ENCODE data around the gene OR1M1. TPM values are rescaled to one million over a fixed set of nuclear protein-coding genes. Genes with fewer than 3 reads are reported as not detected.

Gene OR1M1
- total RNA-seq, 2 donors from 2014 or later = not detected

- no peak within 1 kb of the TSS for H3K27ac ChIP-seq
- no peak for DNase-seq (ENCODE audit: low spot score)
- no peaks in the 10 kb centered on the region for H3K27me3 ChIP-seq (replicated peaks; ENCODE audit: insufficient read depth)
- no peaks in the 10 kb centered on the region for H3K9me3 ChIP-seq
- intact Hi-C loops (cut with DNase I) = no loop called here
- TF ChIP-seq POLR2A (IDR thresholded peaks at IDR 0.05) = no peak
- TF ChIP-seq CTCF (IDR thresholded peaks at IDR 0.05) = no peak
- no peak for TF ChIP-seq POLR2AphosphoS5 (IDR thresholded peaks at IDR 0.05)
- H3K36me3 ChIP-seq = no peaks in the 10 kb centered on the region
- no peaks in the 10 kb centered on the region for H3K4me1 ChIP-seq (replicated peaks)
- whole genome bisulfite sequencing = 84% methylated on average over 2 of the region's 2 CpGs
- no peak within 1 kb of the TSS for H3K4me3 ChIP-seq
Observed at GRCh38 chr19:9115307-9115813, 28.5 kb downstream of the OR1M1 start, which contains the start of gene OR7G1. OR7G1 (minus strand) TSS chr19:9115763; CDS start chr19:9115763, 0 bp downstream.

- no peaks in the 10 kb centered on the region for H3K36me3 ChIP-seq
- TF ChIP-seq POLR2AphosphoS5 (IDR thresholded peaks at IDR 0.05) (no peak), CTCF (IDR thresholded peaks at IDR 0.05) (no peak), POLR2A (IDR thresholded peaks at IDR 0.05) (no peak)
- no peak for DNase-seq (ENCODE audit: low spot score)
- intact Hi-C loops (cut with DNase I) = no loop called here
- WGBS = 54% methylated on average over 5 of the region's 5 CpGs
- H3K27ac ChIP-seq = no peak overlapping the region
- H3K27me3 ChIP-seq (replicated peaks; ENCODE audit: insufficient read depth) = no peaks in the 10 kb centered on the region
- no peak overlapping the region for H3K4me3 ChIP-seq
- H3K4me1 ChIP-seq (replicated peaks) = no peaks in the 10 kb centered on the region
- H3K9me3 ChIP-seq = no peaks in the 10 kb centered on the region
Observed at GRCh38 chr19:9116547-9116946, 29.7 kb downstream of the OR1M1 start.

GRCh38 chr19:9126900-9127405, 40.1 kb downstream of the OR1M1 start, which contains the start of gene OR7G3:
OR7G3 (minus strand) TSS chr19:9126950; CDS start chr19:9126950, 0 bp downstream.
- intact Hi-C loops (cut with DNase I) = no loop called here
- 92% methylated on average over 1 of the region's 1 CpG for WGBS
- DNase-seq (ENCODE audit: low spot score) = no peak
- Histone ChIP-seq H3K9me3 (no peaks in the 10 kb centered on the region), H3K27me3 (replicated peaks; ENCODE audit: insufficient read depth) (peaks cover 2% of the 10 kb centered on the region), H3K4me3 (no peak within 1 kb of the TSS), H3K27ac (no peak within 1 kb of the TSS), H3K36me3 (no peaks in the 10 kb centered on the region), H3K4me1 (replicated peaks) (no peaks in the 10 kb centered on the region)
- TF ChIP-seq POLR2AphosphoS5 (IDR thresholded peaks at IDR 0.05) (no peak), CTCF (IDR thresholded peaks at IDR 0.05) (no peak), POLR2A (IDR thresholded peaks at IDR 0.05) (no peak)

GRCh38 chr19:9128171-9128570, 41.3 kb downstream of the OR1M1 start:
- Histone ChIP-seq H3K27ac (no peak overlapping the region), H3K9me3 (no peaks in the 10 kb centered on the region), H3K4me3 (no peak overlapping the region), H3K27me3 (replicated peaks; ENCODE audit: insufficient read depth) (peaks cover 2% of the 10 kb centered on the region), H3K4me1 (replicated peaks) (no peaks in the 10 kb centered on the region), H3K36me3 (no peaks in the 10 kb centered on the region)
- WGBS = 56% methylated on average over 3 of the region's 3 CpGs
- TF ChIP-seq CTCF (IDR thresholded peaks at IDR 0.05) (no peak), POLR2AphosphoS5 (IDR thresholded peaks at IDR 0.05) (no peak), POLR2A (IDR thresholded peaks at IDR 0.05) (no peak)
- intact Hi-C loops (cut with DNase I) = no loop called here
- DNase-seq (ENCODE audit: low spot score) = no peak

- WGBS = 77% methylated on average over 1 of the region's 1 CpG
- DNase-seq (ENCODE audit: low spot score) = no peak
- H3K4me3 ChIP-seq = no peak overlapping the region
- intact Hi-C loops (cut with DNase I) = no loop called here
- H3K36me3 ChIP-seq = no peaks in the 10 kb centered on the region
- H3K27ac ChIP-seq = no peak overlapping the region
- H3K27me3 ChIP-seq (replicated peaks; ENCODE audit: insufficient read depth) = peaks cover 2% of the 10 kb centered on the region
- no peaks in the 10 kb centered on the region for H3K9me3 ChIP-seq
- no peaks in the 10 kb centered on the region for H3K4me1 ChIP-seq (replicated peaks)
- TF ChIP-seq POLR2A (IDR thresholded peaks at IDR 0.05) = no peak
- TF ChIP-seq CTCF (IDR thresholded peaks at IDR 0.05) = no peak
- no peak for TF ChIP-seq POLR2AphosphoS5 (IDR thresholded peaks at IDR 0.05)
Observed at GRCh38 chr19:9130965-9131364, 44.1 kb downstream of the OR1M1 start.
